GM19023 (cell line): ENCODE data around the gene SCFD1.
"Not testable (repeated sequence)": the region's sequence is repeated elsewhere in the genome, so short reads cannot be mapped to it uniquely, and the experiment has no call there.

Source experiments
- ATAC-seq: cut with Tn5 transposase; IDR thresholded peaks from one replicate; pipeline ENCODE4 v1.9.1; 2021; ENCODE audit warnings: mild to moderate bottlenecking, moderate library complexity; ENCODE audit not compliant: unreplicated experiment

Gene SCFD1

GRCh38 chr14:30621940-30622830 is at the start of gene SCFD1:
SCFD1 (plus strand) TSS chr14:30622319; CDS start chr14:30622339, 20 bp downstream.
- peak; percentile 95 for ATAC-seq

- ATAC-seq = no peak
Measured at GRCh38 chr14:30572771-30573170, 49.3 kb upstream of the SCFD1 start.

GRCh38 chr14:30573226-30573814 is 48.8 kb upstream of the SCFD1 start:
- ATAC-seq = no peak

GRCh38 chr14:30573966-30574365 is 48.2 kb upstream of the SCFD1 start:
- ATAC-seq = no peak

- ATAC-seq = not testable (repeated sequence)
Measured at GRCh38 chr14:30574777-30575176, 47.3 kb upstream of the SCFD1 start.

- ATAC-seq = not testable (repeated sequence)
Measured at GRCh38 chr14:30576333-30576732, 45.8 kb upstream of the SCFD1 start.

- no peak for ATAC-seq
Measured at GRCh38 chr14:30580616-30581282, 41.4 kb upstream of the SCFD1 start.

GRCh38 chr14:30581283-30581625 is 40.9 kb upstream of the SCFD1 start:
- ATAC-seq = no peak

- ATAC-seq = no peak
Measured at GRCh38 chr14:30582376-30582775, 39.7 kb upstream of the SCFD1 start.

- ATAC-seq = no peak
Measured at GRCh38 chr14:30584058-30584630, 38.0 kb upstream of the SCFD1 start.

- ATAC-seq = no peak
Measured at GRCh38 chr14:30585204-30585603, 36.9 kb upstream of the SCFD1 start.

- no peak for ATAC-seq
Measured at GRCh38 chr14:30587141-30587540, 35.0 kb upstream of the SCFD1 start.

GRCh38 chr14:30588873-30589272 is 33.2 kb upstream of the SCFD1 start:
- ATAC-seq = no peak

- no peak for ATAC-seq
Measured at GRCh38 chr14:30596935-30597334, 25.2 kb upstream of the SCFD1 start.

- no peak for ATAC-seq
Measured at GRCh38 chr14:30597504-30597903, 24.6 kb upstream of the SCFD1 start.

- no peak for ATAC-seq
Measured at GRCh38 chr14:30600922-30601918, 20.9 kb upstream of the SCFD1 start.

- no peak for ATAC-seq
Measured at GRCh38 chr14:30603402-30603801, 18.7 kb upstream of the SCFD1 start.

GRCh38 chr14:30604696-30605095 is 17.4 kb upstream of the SCFD1 start:
- ATAC-seq = not testable (repeated sequence)

GRCh38 chr14:30607156-30607780 is 14.9 kb upstream of the SCFD1 start:
- ATAC-seq = no peak

GRCh38 chr14:30608533-30609006 is 13.5 kb upstream of the SCFD1 start:
- ATAC-seq = no peak
